ENCODE data around the gene GPR150.
"Not testable (repeated sequence)": the region's sequence is repeated elsewhere in the genome, so short reads cannot be mapped to it uniquely, and the experiment has no call there.

- not testable (repeated sequence) for TF ChIP-seq CTCF (conservative IDR thresholded peaks at IDR 0.05 in 1 of 2, IDR thresholded peaks at IDR 0.05 in 1 of 2; ENCODE audit: extremely low read depth in 1 of 2, insufficient read depth in 1 of 2, low read depth in 1 of 2, low read length in 2 of 2); EZH2 (IDR thresholded peaks at IDR 0.05; ENCODE audit: borderline replicate concordance, low read length)
Measured at GRCh38 chr5:95632942-95633341, 13.1 kb downstream of the GPR150 start.
